ENCODE data around the gene APOBEC3G.
"Not testable (repeated sequence)": the region's sequence is repeated elsewhere in the genome, so short reads cannot be mapped to it uniquely, and the experiment has no call there.

- not testable (repeated sequence) for TF ChIP-seq CTCF, POLR2A, POLR2AphosphoS5 (IDR thresholded peaks at IDR 0.05)
Measured at GRCh38 chr22:39077912-39078311, 837 bp downstream of the APOBEC3G start.

Measured in breast epithelium (tissue), 3 donors.